SU-DHL-6 (cell line): ENCODE measurements around the gene CLEC4D.

ENCODE experiments used
- H2AFZ ChIP-seq: fragments of 200-600 bp; sonication (generic); 2 replicates; pipeline ENCODE4 v1.6.1; 2014; ENCODE audit warnings: low read depth, mild to moderate bottlenecking, moderate library complexity, mixed read lengths, antibody characterized with exemption, low read length; ENCODE audit not compliant: severe bottlenecking
- H3F3A ChIP-seq: fragments of 200-600 bp; shearing (Covaris generic); 2 replicates; pipeline ENCODE4 v1.6.0; 2016; ENCODE audit warnings: antibody characterized with exemption, mild to moderate bottlenecking; ENCODE audit not compliant: insufficient read depth
- H3K27ac ChIP-seq: fragments of 200-600 bp; sonication (generic); 2 replicates; pipeline ENCODE4 v1.5.1; 2016; ENCODE audit warnings: low read depth, mild to moderate bottlenecking, low read length, moderate library complexity, mixed read lengths
- H3K27me3 ChIP-seq: fragments of 200-600 bp; sonication (generic), shearing (Covaris generic); 2 replicates; pipeline ENCODE4 v1.6.0; 2014; ENCODE audit warnings: mild to moderate bottlenecking, low read length
- H3K36me3 ChIP-seq: fragments of 200-600 bp; sonication (generic); 2 replicates; pipeline ENCODE4 v1.6.1; 2014; ENCODE audit warnings: mild to moderate bottlenecking, low read length, mixed read lengths
- H3K4me2 ChIP-seq: fragments of 300-600, 200-600 bp; shearing (Covaris generic), sonication (generic); 2 replicates; pipeline ENCODE4 v1.6.0; 2014; ENCODE audit warnings: low read length, low read depth, mild to moderate bottlenecking; ENCODE audit not compliant: poor library complexity, severe bottlenecking
- H3K4me3 ChIP-seq: fragments of 200-600 bp; sonication (generic); 2 replicates; pipeline ENCODE4 v1.5.1; 2014; ENCODE audit warnings: antibody characterized with exemption, low read length, mild to moderate bottlenecking, mixed read lengths; ENCODE audit not compliant: insufficient read depth, poor library complexity, severe bottlenecking
- H3K79me2 ChIP-seq: fragments of 200-600 bp; sonication (generic); 2 replicates; pipeline ENCODE4 v1.6.1; 2014; ENCODE audit warnings: mild to moderate bottlenecking, low read length, moderate library complexity; ENCODE audit not compliant: insufficient read depth
- H3K9ac ChIP-seq: fragments of 200-600 bp; sonication (generic); 2 replicates; pipeline ENCODE4 v1.7.0; 2014; ENCODE audit warnings: mild to moderate bottlenecking, low read length
- H3K9me2 ChIP-seq: fragments of 200-600 bp; sonication (generic); replicated peaks from 2 replicates; pipeline ENCODE4 v1.6.1; 2014; ENCODE audit warnings: low read length; ENCODE audit not compliant: insufficient read depth
- H3K9me3 ChIP-seq: fragments of 200-600 bp; sonication (generic); 2 replicates; pipeline ENCODE4 v1.6.1; 2014; ENCODE audit warnings: low read length, mixed read lengths; ENCODE audit not compliant: insufficient read depth
- H4K20me1 ChIP-seq: fragments of 200-600 bp; sonication (generic); 2 replicates; pipeline ENCODE4 v1.6.1; 2014; ENCODE audit warnings: low read depth, mild to moderate bottlenecking, antibody characterized with exemption, low read length, moderate library complexity, mixed read lengths
- CTCF ChIP-seq: fragments of 200-600 bp; sonication (generic); IDR thresholded peaks from one replicate; pipeline ENCODE4 v1.5.1; 2017; ENCODE audit warnings: antibody characterized with exemption, mild to moderate bottlenecking, low read length, moderate library complexity; ENCODE audit not compliant: insufficient read depth, poor library complexity, severe bottlenecking
- EZH2phosphoT487 ChIP-seq: fragments of 200-600 bp; sonication (generic), shearing (Covaris generic); conservative IDR thresholded peaks from 2 replicates; pipeline ENCODE4 v1.6.1; 2018; ENCODE audit warnings: mild to moderate bottlenecking, antibody characterized with exemption, low read length, moderate library complexity, mixed read lengths

CLEC4D gene

GRCh38 chr12:8471090-8471489, 42.2 kb upstream of the CLEC4D start:
- TF ChIP-seq CTCF (no peak), EZH2phosphoT487 (no peak)

GRCh38 chr12:8475508-8476203, 37.6 kb upstream of the CLEC4D start:
- Histone ChIP-seq H3K9ac (no peak overlapping the region), H2AFZ (no peak overlapping the region), H3K9me2 (no peaks in the 10 kb centered on the region), H3K4me2 (no peak overlapping the region), H4K20me1 (no peaks in the 10 kb centered on the region), H3K4me3 (no peak overlapping the region), H3F3A (no peaks in the 10 kb centered on the region), H3K27ac (no peak overlapping the region), H3K79me2 (no peaks in the 10 kb centered on the region), H3K27me3 (no peaks in the 10 kb centered on the region), H3K36me3 (no peaks in the 10 kb centered on the region), H3K9me3 (no peaks in the 10 kb centered on the region)
- TF ChIP-seq CTCF (no peak), EZH2phosphoT487 (no peak)

More at GRCh38 chr12:8471090-8471489, 42.2 kb upstream of the CLEC4D start:
- Histone ChIP-seq H4K20me1 (no peaks in the 10 kb centered on the region), H3K27ac (no peak overlapping the region), H3K36me3 (no peaks in the 10 kb centered on the region), H3F3A (no peaks in the 10 kb centered on the region), H3K9me2 (no peaks in the 10 kb centered on the region), H3K27me3 (no peaks in the 10 kb centered on the region), H3K79me2 (no peaks in the 10 kb centered on the region), H3K9ac (no peak overlapping the region), H2AFZ (no peak overlapping the region), H3K9me3 (no peaks in the 10 kb centered on the region), H3K4me2 (no peak overlapping the region), H3K4me3 (no peak overlapping the region)

GRCh38 chr12:8482571-8483061, 30.7 kb upstream of the CLEC4D start:
- Histone ChIP-seq H3K9me2 (no peaks in the 10 kb centered on the region), H3K9ac (no peak overlapping the region), H3K4me3 (no peak overlapping the region), H3F3A (no peaks in the 10 kb centered on the region), H3K27ac (no peak overlapping the region), H3K4me2 (no peak overlapping the region), H2AFZ (no peak overlapping the region), H3K79me2 (no peaks in the 10 kb centered on the region), H4K20me1 (no peaks in the 10 kb centered on the region), H3K27me3 (no peaks in the 10 kb centered on the region), H3K9me3 (no peaks in the 10 kb centered on the region), H3K36me3 (no peaks in the 10 kb centered on the region)
- TF ChIP-seq CTCF (no peak), EZH2phosphoT487 (no peak)
